ENCODE measurements around the gene DNAJC24. TPM values are rescaled to one million over a fixed set of nuclear protein-coding genes. Genes with fewer than 3 reads are reported as not detected.

The DNAJC24 gene
- total RNA-seq, 1 donor from 2014 or later, result 11.5 TPM

DNA sequence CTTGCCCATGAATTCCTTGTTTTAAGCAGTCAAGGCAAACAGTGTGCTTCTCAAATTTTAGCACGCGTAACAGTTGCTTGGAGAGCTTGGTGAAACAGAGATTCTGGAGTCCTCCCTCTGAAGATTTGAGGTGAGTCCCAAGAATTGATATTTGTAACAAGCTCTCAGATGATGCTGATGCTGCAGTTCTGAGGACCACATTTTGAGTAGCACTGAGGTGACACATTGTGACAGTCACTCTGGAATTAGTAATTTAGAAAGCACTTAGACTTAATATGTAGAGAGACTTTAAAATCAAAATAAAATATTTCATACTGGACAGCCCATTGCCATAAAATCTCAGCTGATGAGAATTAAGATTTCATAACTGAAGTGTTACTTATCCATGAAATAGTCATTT lies 38.5 kb downstream of the DNAJC24 start:
- no peaks in the 10 kb centered on the region for H3K27me3 ChIP-seq (ENCODE audit: control insufficient read depth in 3 of 3, insufficient read depth in 3 of 3, low read length in 3 of 3)
- no peaks in the 10 kb centered on the region for H3K9me3 ChIP-seq (ENCODE audit: control insufficient read depth in 3 of 3, low read length in 3 of 3)
- no peak overlapping the region for H3K9ac ChIP-seq (ENCODE audit: low read depth in 1 of 3, low read length in 3 of 3)
- no peak overlapping the region for H3K27ac ChIP-seq (ENCODE audit: low read depth, low read length)
- H3K4me3 ChIP-seq (ENCODE audit: low read length in 3 of 3), result no peak overlapping the region
- H3K4me1 ChIP-seq (ENCODE audit: control insufficient read depth in 3 of 3, insufficient read depth in 3 of 3, low read length in 3 of 3), result no peaks in the 10 kb centered on the region
- no peaks in the 10 kb centered on the region for H3K36me3 ChIP-seq (ENCODE audit: control insufficient read depth in 3 of 3, insufficient read depth in 3 of 3, low read length in 3 of 3)

GRCh38 chr11:31412946-31413345 lies 43.3 kb downstream of the DNAJC24 start:
- Histone ChIP-seq H3K36me3 (ENCODE audit: control insufficient read depth in 3 of 3, insufficient read depth in 3 of 3, low read length in 3 of 3) (no peaks in the 10 kb centered on the region), H3K4me1 (ENCODE audit: control insufficient read depth in 3 of 3, insufficient read depth in 3 of 3, low read length in 3 of 3) (no peaks in the 10 kb centered on the region), H3K9me3 (ENCODE audit: control insufficient read depth in 3 of 3, low read length in 3 of 3) (no peaks in the 10 kb centered on the region), H3K27me3 (ENCODE audit: control insufficient read depth in 3 of 3, insufficient read depth in 3 of 3, low read length in 3 of 3) (no peaks in the 10 kb centered on the region), H3K27ac (ENCODE audit: low read depth, low read length) (no peak overlapping the region), H3K9ac (ENCODE audit: low read depth in 1 of 3, low read length in 3 of 3) (no peak overlapping the region), H3K4me3 (ENCODE audit: low read length in 3 of 3) (no peak overlapping the region)

- no peak overlapping the region for H3K27ac ChIP-seq (ENCODE audit: low read depth, low read length)
- H3K9me3 ChIP-seq (ENCODE audit: control insufficient read depth in 3 of 3, low read length in 3 of 3), result no peaks in the 10 kb centered on the region
- H3K4me1 ChIP-seq (ENCODE audit: control insufficient read depth in 3 of 3, insufficient read depth in 3 of 3, low read length in 3 of 3), result no peaks in the 10 kb centered on the region
- H3K4me3 ChIP-seq (ENCODE audit: low read length in 3 of 3), result no peak overlapping the region
- H3K27me3 ChIP-seq (ENCODE audit: control insufficient read depth in 3 of 3, insufficient read depth in 3 of 3, low read length in 3 of 3), result no peaks in the 10 kb centered on the region
- no peaks in the 10 kb centered on the region for H3K36me3 ChIP-seq (ENCODE audit: control insufficient read depth in 3 of 3, insufficient read depth in 3 of 3, low read length in 3 of 3)
- no peak overlapping the region for H3K9ac ChIP-seq (ENCODE audit: low read depth in 1 of 3, low read length in 3 of 3)
Observed at GRCh38 chr11:31414338-31414737, 44.7 kb downstream of the DNAJC24 start.

DNA sequence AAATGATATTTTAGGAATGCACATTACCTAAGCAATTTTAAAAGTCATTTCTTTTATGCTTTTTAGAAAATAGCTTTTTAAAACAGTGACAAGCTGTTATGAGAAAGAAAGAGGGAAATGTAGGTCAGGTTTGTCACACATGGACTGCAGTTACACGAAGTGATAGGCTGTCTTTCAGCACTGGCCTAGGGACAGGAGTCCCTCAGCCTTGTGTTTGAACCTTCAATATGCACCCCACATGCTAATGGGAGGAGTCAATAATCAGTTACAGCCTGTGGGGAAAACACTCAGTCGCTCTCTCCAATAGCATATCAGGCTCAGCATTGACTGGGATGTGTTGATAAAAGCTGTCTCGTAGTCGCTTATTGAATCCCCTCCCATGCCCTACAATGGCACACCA lies 45.8 kb downstream of the DNAJC24 start:
- Histone ChIP-seq H3K9ac (ENCODE audit: low read depth in 1 of 3, low read length in 3 of 3) (no peak overlapping the region), H3K4me3 (ENCODE audit: low read length in 3 of 3) (no peak overlapping the region), H3K27me3 (ENCODE audit: control insufficient read depth in 3 of 3, insufficient read depth in 3 of 3, low read length in 3 of 3) (no peaks in the 10 kb centered on the region), H3K27ac (ENCODE audit: low read depth, low read length) (no peak overlapping the region), H3K36me3 (ENCODE audit: control insufficient read depth in 3 of 3, insufficient read depth in 3 of 3, low read length in 3 of 3) (no peaks in the 10 kb centered on the region), H3K4me1 (ENCODE audit: control insufficient read depth in 3 of 3, insufficient read depth in 3 of 3, low read length in 3 of 3) (no peaks in the 10 kb centered on the region), H3K9me3 (ENCODE audit: control insufficient read depth in 3 of 3, low read length in 3 of 3) (no peaks in the 10 kb centered on the region)

DNA sequence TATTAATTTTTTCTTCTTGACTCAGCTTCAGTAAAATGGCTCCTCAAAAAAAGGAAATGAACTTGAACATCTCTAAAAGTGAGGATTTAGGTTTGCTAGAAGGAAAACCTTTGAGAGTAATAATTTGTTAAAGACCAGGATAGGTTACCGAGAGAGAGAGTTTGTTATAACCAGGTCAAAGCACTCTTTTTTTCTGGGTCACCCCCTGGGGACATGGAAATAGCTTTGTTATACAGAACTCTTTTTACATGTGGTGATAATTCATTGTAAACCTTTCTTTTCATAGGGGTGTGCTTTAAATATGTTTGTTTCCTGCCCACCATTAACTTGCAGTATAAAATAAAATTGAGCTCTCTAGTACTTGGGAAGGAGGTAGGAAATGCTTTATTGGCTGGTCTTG lies 47.7 kb downstream of the DNAJC24 start:
- Histone ChIP-seq H3K36me3 (ENCODE audit: control insufficient read depth in 3 of 3, insufficient read depth in 3 of 3, low read length in 3 of 3) (no peaks in the 10 kb centered on the region), H3K9me3 (ENCODE audit: control insufficient read depth in 3 of 3, low read length in 3 of 3) (no peaks in the 10 kb centered on the region), H3K4me1 (ENCODE audit: control insufficient read depth in 3 of 3, insufficient read depth in 3 of 3, low read length in 3 of 3) (no peaks in the 10 kb centered on the region), H3K27me3 (ENCODE audit: control insufficient read depth in 3 of 3, insufficient read depth in 3 of 3, low read length in 3 of 3) (no peaks in the 10 kb centered on the region), H3K4me3 (ENCODE audit: low read length in 3 of 3) (no peak overlapping the region), H3K27ac (ENCODE audit: low read depth, low read length) (no peak overlapping the region), H3K9ac (ENCODE audit: low read depth in 1 of 3, low read length in 3 of 3) (no peak overlapping the region)

- Histone ChIP-seq H3K27ac (ENCODE audit: low read depth, low read length) (no peak overlapping the region), H3K4me1 (ENCODE audit: control insufficient read depth in 3 of 3, insufficient read depth in 3 of 3, low read length in 3 of 3) (no peaks in the 10 kb centered on the region), H3K27me3 (ENCODE audit: control insufficient read depth in 3 of 3, insufficient read depth in 3 of 3, low read length in 3 of 3) (no peaks in the 10 kb centered on the region), H3K9me3 (ENCODE audit: control insufficient read depth in 3 of 3, low read length in 3 of 3) (no peaks in the 10 kb centered on the region), H3K4me3 (ENCODE audit: low read length in 3 of 3) (no peak overlapping the region), H3K36me3 (ENCODE audit: control insufficient read depth in 3 of 3, insufficient read depth in 3 of 3, low read length in 3 of 3) (no peaks in the 10 kb centered on the region), H3K9ac (ENCODE audit: low read depth in 1 of 3, low read length in 3 of 3) (no peak overlapping the region)
Observed at GRCh38 chr11:31417816-31418215, 48.2 kb downstream of the DNAJC24 start.

DNA sequence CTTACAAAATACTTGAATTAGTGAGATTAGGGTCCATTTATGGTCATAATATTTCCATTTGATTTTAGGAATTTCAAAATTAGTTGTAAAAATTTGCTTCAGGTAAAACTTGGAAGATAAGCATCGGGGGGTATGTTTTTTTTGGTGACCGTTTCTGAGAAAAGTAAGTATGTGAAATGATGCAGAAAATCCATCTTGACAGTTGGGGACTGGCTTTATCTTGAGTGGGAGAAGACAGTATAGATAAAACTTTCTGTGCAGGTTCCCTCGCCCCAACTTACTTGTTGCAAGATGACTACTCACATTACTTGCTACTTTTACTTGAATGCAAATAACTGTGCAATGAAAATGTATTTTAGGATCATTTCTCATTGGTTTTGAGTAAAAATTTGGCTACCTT lies 49.5 kb downstream of the DNAJC24 start:
- Histone ChIP-seq H3K27ac (ENCODE audit: low read depth, low read length) (no peak overlapping the region), H3K36me3 (ENCODE audit: control insufficient read depth in 3 of 3, insufficient read depth in 3 of 3, low read length in 3 of 3) (no peaks in the 10 kb centered on the region), H3K27me3 (ENCODE audit: control insufficient read depth in 3 of 3, insufficient read depth in 3 of 3, low read length in 3 of 3) (no peaks in the 10 kb centered on the region), H3K9ac (ENCODE audit: low read depth in 1 of 3, low read length in 3 of 3) (no peak overlapping the region), H3K4me3 (ENCODE audit: low read length in 3 of 3) (no peak overlapping the region), H3K4me1 (ENCODE audit: control insufficient read depth in 3 of 3, insufficient read depth in 3 of 3, low read length in 3 of 3) (no peaks in the 10 kb centered on the region), H3K9me3 (ENCODE audit: control insufficient read depth in 3 of 3, low read length in 3 of 3) (no peaks in the 10 kb centered on the region)

DNA sequence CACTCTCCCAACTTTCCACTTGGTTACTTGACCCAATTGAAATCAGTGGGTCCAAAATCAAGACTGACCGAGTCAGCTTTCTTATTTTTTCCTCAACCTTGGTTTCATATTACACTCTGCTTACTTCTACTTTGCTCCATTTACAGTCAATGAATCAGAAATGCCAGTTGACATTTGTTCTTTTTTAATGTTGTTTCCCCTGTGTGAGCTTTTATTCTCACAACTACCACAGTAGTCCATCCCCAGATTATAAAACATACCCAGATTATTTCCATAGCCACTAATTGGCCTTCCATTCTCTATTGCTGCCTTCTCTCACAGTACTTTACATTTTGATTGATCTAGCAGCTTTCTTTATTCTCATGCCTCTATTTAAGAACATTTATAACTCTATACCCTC lies 50.0 kb downstream of the DNAJC24 start:
- Histone ChIP-seq H3K36me3 (ENCODE audit: control insufficient read depth in 3 of 3, insufficient read depth in 3 of 3, low read length in 3 of 3) (no peaks in the 10 kb centered on the region), H3K4me1 (ENCODE audit: control insufficient read depth in 3 of 3, insufficient read depth in 3 of 3, low read length in 3 of 3) (no peaks in the 10 kb centered on the region), H3K9me3 (ENCODE audit: control insufficient read depth in 3 of 3, low read length in 3 of 3) (no peaks in the 10 kb centered on the region), H3K9ac (ENCODE audit: low read depth in 1 of 3, low read length in 3 of 3) (no peak overlapping the region), H3K27me3 (ENCODE audit: control insufficient read depth in 3 of 3, insufficient read depth in 3 of 3, low read length in 3 of 3) (no peaks in the 10 kb centered on the region), H3K27ac (ENCODE audit: low read depth, low read length) (no peak overlapping the region), H3K4me3 (ENCODE audit: low read length in 3 of 3) (no peak overlapping the region)

DNA sequence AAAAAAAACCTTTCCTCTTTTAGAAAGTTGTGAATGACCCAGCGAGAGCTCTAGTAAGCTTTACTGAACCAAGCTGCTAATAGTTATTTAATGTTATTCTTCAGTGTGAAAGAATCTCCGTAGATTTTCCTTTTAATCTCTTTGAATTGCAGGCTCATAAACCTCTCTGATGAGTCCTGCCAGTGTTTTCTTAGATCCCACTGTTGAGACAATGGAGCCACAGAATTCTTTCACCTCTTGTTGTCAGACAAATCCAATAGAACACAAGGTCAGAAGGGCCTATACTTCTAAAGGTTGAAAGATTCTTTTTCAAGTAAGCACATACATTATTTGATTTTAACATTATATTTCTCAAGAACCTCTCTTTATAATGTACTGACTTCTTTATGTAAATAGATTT lies 52.2 kb downstream of the DNAJC24 start:
- H3K27me3 ChIP-seq (ENCODE audit: control insufficient read depth in 3 of 3, insufficient read depth in 3 of 3, low read length in 3 of 3), result no peaks in the 10 kb centered on the region
- H3K9ac ChIP-seq (ENCODE audit: low read depth in 1 of 3, low read length in 3 of 3), result no peak overlapping the region
- H3K9me3 ChIP-seq (ENCODE audit: control insufficient read depth in 3 of 3, low read length in 3 of 3), result no peaks in the 10 kb centered on the region
- no peak overlapping the region for H3K4me3 ChIP-seq (ENCODE audit: low read length in 3 of 3)
- H3K4me1 ChIP-seq (ENCODE audit: control insufficient read depth in 3 of 3, insufficient read depth in 3 of 3, low read length in 3 of 3), result no peaks in the 10 kb centered on the region
- H3K27ac ChIP-seq (ENCODE audit: low read depth, low read length), result no peak overlapping the region
- no peaks in the 10 kb centered on the region for H3K36me3 ChIP-seq (ENCODE audit: control insufficient read depth in 3 of 3, insufficient read depth in 3 of 3, low read length in 3 of 3)

DNA sequence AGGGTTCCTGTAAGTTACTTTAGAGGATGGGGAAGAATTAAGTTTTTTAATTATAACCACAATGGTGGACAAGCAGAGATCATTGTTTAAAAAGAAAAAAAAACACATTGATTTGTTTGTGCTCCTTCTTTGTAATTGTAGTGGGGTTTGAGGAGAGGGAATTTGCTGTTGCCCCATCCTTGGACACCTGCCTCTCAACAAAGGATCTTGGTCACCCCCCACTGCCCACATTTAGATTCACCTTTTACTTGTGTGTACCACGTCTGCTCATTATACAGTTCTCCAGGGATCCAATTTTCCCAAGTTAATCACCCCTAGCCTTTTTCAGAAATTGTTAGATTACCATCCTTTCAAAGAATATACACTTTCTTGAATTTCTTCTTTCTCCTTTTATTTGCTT lies 53.0 kb downstream of the DNAJC24 start:
- no peak overlapping the region for H3K4me3 ChIP-seq (ENCODE audit: low read length in 3 of 3)
- H3K4me1 ChIP-seq (ENCODE audit: control insufficient read depth in 3 of 3, insufficient read depth in 3 of 3, low read length in 3 of 3), result no peaks in the 10 kb centered on the region
- no peaks in the 10 kb centered on the region for H3K36me3 ChIP-seq (ENCODE audit: control insufficient read depth in 3 of 3, insufficient read depth in 3 of 3, low read length in 3 of 3)
- no peaks in the 10 kb centered on the region for H3K9me3 ChIP-seq (ENCODE audit: control insufficient read depth in 3 of 3, low read length in 3 of 3)
- no peak overlapping the region for H3K9ac ChIP-seq (ENCODE audit: low read depth in 1 of 3, low read length in 3 of 3)
- H3K27ac ChIP-seq (ENCODE audit: low read depth, low read length), result no peak overlapping the region
- H3K27me3 ChIP-seq (ENCODE audit: control insufficient read depth in 3 of 3, insufficient read depth in 3 of 3, low read length in 3 of 3), result no peaks in the 10 kb centered on the region

- Histone ChIP-seq H3K9ac (ENCODE audit: low read depth in 1 of 3, low read length in 3 of 3) (no peak overlapping the region), H3K36me3 (ENCODE audit: control insufficient read depth in 3 of 3, insufficient read depth in 3 of 3, low read length in 3 of 3) (no peaks in the 10 kb centered on the region), H3K27me3 (ENCODE audit: control insufficient read depth in 3 of 3, insufficient read depth in 3 of 3, low read length in 3 of 3) (no peaks in the 10 kb centered on the region), H3K27ac (ENCODE audit: low read depth, low read length) (no peak overlapping the region), H3K9me3 (ENCODE audit: control insufficient read depth in 3 of 3, low read length in 3 of 3) (no peaks in the 10 kb centered on the region), H3K4me1 (ENCODE audit: control insufficient read depth in 3 of 3, insufficient read depth in 3 of 3, low read length in 3 of 3) (no peaks in the 10 kb centered on the region), H3K4me3 (ENCODE audit: low read length in 3 of 3) (no peak overlapping the region)
Observed at GRCh38 chr11:31424652-31425051, 55.0 kb downstream of the DNAJC24 start.
